Large intestine (tissue), 3 donors: ENCODE measurements around the gene ATP8A2. TPM values are rescaled to one million over a fixed set of nuclear protein-coding genes. Genes with fewer than 3 reads are reported as not detected.
A peak's percentile ranks its signal among the peaks of the same experiment; 100 is the strongest.

Source experiments
- DNase-seq, 2 donors: peaks; one replicate each; pipeline versions ENCODE4 v3.0.0 to v3.0.0-alpha.2; 2013
- H3K27ac ChIP-seq: one replicate; pipeline ENCODE4 v1.5.1; 2013; ENCODE audit warnings: low read length
- H3K27me3 ChIP-seq: 2 replicates; pipeline ENCODE4 v1.6.1; 2013; ENCODE audit warnings: low read length; ENCODE audit not compliant: control insufficient read depth, insufficient read depth
- H3K36me3 ChIP-seq: 2 replicates; pipeline ENCODE4 v1.6.1; 2013; ENCODE audit warnings: low read length; ENCODE audit not compliant: control insufficient read depth, insufficient read depth
- H3K4me1 ChIP-seq: one replicate; pipeline ENCODE4 v1.6.1; 2013; ENCODE audit warnings: low read length; ENCODE audit not compliant: control insufficient read depth, insufficient read depth
- H3K4me3 ChIP-seq: one replicate; pipeline ENCODE4 v1.5.1; 2013; ENCODE audit warnings: low read length
- H3K9me3 ChIP-seq: one replicate; pipeline ENCODE4 v1.6.1; 2013; ENCODE audit warnings: mild to moderate bottlenecking, low read depth, low read length, moderate library complexity; ENCODE audit not compliant: control insufficient read depth
- WGBS: methylation state at CpG from one replicate; pipeline ENCODE4 v1.1.5; 2013; ENCODE audit warnings: low lambda C conversion rate; ENCODE audit not compliant: insufficient coverage; 5-methylcytosine and 5-hydroxymethylcytosine counted together
- polyA plus RNA-seq: library from polyadenylated mRNA; unstranded; fragments of 120-200 nt; gene quantifications from one replicate; pipeline ENCODE4 v1.2.1, GENCODE V29; 2013

The ATP8A2 gene
- polyA plus RNA-seq, 1 donor, result 2.3 TPM

DNA sequence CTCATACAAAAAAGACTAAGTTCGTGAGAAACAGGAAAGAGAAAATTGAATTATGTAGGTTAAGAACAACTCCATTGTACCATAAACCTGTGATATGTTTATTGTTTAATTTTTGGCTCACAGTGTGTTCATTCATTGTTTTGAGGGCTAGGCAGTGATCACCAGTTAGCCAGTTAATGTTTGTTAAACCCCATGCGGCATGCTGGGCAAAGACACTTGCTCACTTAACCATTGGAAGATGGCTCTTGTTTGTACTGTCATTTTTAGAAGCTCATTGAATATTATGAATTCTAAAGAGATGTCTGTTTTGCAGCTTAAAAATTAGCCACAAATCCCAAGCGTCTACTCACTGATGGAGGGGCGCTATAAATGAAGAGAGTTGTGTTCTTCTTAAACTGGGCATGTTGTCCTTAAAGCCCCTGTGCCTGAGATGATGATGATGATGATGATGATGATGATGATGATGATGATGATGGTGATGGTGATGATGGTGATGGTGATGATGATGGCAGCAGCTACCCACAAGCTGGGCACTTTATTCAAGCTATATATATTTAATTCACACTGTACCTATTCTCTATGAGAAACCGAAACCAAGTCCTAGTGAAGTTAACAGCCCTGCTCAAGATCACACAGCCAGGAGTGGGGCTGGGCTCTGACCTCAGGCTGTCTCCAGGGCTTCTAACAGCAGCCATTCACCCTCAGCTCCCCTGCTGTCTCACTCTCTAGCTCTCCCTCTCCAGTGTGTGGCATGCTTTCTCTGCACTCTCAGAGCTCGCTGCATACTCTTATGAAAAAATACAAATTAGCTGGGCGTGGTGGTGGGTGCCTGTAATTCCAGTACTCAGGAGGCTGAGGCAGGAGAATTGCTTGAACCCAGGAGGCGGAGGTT, 510.9 kb downstream of the ATP8A2 start:
- WGBS, result no CpG with 5 or more reads among the region's 8 CpGs
- Histone ChIP-seq H3K36me3 (no peaks in the 10 kb centered on the region), H3K9me3 (no peaks in the 10 kb centered on the region), H3K4me1 (no peaks in the 10 kb centered on the region), H3K27ac (no peak overlapping the region), H3K27me3 (no peaks in the 10 kb centered on the region), H3K4me3 (no peak overlapping the region)
- no peak for DNase-seq

DNA sequence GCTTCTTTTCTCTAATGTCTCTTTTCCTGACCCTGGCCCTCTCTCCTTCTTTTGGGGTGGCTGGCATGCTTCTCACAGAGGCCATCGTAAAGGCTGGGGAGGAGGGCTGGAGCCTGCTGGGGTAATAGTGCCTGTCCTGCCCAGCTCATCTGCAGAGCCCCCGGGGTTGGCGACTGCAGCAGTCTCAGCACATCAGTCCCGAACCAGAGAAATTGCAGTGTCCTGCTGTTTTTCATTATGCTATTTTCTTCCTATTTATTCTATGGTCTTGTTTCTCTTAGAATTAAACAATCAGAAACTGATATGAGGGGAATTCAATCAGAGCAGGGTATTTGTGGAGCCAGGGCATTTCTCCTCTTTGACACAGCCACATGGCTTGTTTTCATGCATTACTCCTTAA, 513.6 kb downstream of the ATP8A2 start:
- Histone ChIP-seq H3K4me1 (no peaks in the 10 kb centered on the region), H3K36me3 (no peaks in the 10 kb centered on the region), H3K27me3 (no peaks in the 10 kb centered on the region), H3K27ac (no peak overlapping the region), H3K9me3 (no peaks in the 10 kb centered on the region), H3K4me3 (no peak overlapping the region)
- WGBS, result no CpG with 5 or more reads among the region's 4 CpGs
- no peak for DNase-seq

DNA sequence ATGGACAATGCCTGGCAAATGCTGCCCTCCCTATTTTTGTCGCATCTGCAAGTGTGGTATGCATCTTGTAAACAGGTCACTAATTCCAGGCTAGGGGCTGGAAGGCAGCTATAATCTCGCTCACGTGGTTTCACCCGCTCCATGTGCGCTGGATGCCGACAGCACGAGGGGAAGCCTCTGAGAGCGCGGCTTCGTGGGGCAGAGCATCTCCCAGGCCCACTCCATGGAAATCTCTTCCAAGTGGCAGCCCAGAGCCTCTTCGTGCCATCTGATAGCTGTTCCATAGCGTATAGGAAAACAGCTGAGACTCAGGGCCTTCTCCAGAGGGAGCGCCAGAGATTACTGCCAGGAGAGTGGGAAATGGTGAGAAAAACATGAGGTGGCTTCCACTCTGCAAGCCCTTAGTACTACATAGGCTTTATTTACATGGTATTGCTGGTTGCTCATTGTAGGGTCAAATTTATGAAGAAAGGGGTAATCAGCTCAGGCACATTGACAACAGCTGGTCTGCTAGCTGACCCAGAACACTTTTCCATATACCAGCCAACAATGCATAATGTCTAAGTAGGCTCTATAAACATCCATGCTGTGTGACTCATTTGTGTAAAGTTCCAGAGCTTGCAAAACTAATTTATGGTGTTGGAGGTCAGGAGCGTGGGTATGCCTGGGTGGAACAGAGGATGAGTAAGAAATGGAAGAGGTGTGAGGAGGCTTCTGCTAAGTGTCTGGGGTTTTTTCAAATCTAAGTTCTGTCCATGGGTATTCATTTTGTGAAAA, 514.9 kb downstream of the ATP8A2 start:
- peak in 1 of 2 donors; percentile 33 for DNase-seq
- no peak overlapping the region for H3K27ac ChIP-seq
- WGBS, result 67% methylated on average over 1 of the region's 14 CpGs
- no peaks in the 10 kb centered on the region for H3K36me3 ChIP-seq
- H3K4me3 ChIP-seq, result no peak overlapping the region
- no peaks in the 10 kb centered on the region for H3K27me3 ChIP-seq
- H3K9me3 ChIP-seq, result no peaks in the 10 kb centered on the region
- H3K4me1 ChIP-seq, result no peaks in the 10 kb centered on the region

DNA sequence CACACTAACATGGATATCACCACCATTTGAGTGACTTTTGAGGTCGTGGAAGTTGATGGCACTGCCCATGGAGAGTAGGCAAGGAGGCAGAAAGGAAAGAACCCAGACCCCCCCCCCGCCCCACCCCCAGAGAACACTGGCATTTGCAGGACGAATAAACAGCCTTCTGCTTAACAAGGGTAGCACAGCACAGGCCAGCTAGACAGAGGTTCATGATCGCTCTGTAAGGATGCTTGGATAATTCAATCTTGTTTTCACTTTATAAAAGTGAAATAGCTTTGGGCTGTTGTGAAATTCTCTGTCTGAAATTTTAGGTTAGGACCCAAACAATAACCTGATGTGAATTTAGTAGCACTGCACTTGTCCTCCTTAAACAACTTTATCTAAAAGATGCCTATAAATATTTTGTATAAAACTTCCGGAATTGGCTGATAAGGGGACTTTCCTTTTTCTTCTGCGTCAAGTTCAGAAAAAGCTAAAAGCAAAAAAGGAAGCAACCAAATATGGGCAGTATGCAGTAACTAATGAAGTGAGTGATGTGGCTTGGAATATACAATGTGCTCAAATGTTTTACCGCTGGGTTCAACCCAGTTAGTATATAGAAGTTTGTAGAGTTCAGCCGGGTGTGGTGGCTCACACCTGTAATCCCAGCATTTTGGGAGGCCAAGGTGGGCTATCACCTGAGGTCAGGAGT, 516.3 kb downstream of the ATP8A2 start:
- H3K9me3 ChIP-seq, result no peaks in the 10 kb centered on the region
- H3K4me3 ChIP-seq, result no peak overlapping the region
- no peaks in the 10 kb centered on the region for H3K27me3 ChIP-seq
- H3K36me3 ChIP-seq, result no peaks in the 10 kb centered on the region
- H3K4me1 ChIP-seq, result no peaks in the 10 kb centered on the region
- WGBS, result no CpG with 5 or more reads among the region's 8 CpGs
- no peak for DNase-seq
- no peak overlapping the region for H3K27ac ChIP-seq

DNA sequence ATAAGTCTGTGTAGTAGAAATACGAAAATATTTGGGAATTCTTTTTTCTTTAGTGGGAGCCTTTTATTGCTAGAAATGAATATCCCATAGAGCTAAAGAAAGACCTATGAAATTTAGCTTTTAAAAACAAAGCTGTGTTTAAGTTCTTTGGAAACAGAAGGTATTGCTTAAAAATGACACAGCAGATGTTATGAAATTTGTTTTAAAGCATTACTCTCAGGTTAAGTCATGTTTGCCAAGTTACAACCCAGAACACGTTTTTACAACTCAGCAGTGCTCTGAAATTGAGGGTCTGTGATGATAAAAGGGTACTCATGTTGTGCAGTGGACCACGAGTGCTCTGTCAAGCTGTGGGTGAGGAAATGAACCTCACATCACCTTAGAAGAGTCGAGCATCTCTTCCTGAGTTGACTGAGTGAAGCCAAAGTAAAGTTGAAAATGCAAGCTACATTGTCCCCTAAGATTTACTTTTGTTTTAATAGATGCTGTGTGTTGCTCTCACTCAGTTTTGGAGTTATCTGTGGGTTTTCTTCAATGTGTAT, 519.0 kb downstream of the ATP8A2 start:
- no peak for DNase-seq
- no peak overlapping the region for H3K27ac ChIP-seq
- H3K9me3 ChIP-seq, result no peaks in the 10 kb centered on the region
- no peaks in the 10 kb centered on the region for H3K4me1 ChIP-seq
- no peaks in the 10 kb centered on the region for H3K36me3 ChIP-seq
- H3K4me3 ChIP-seq, result no peak overlapping the region
- WGBS, result 45% methylated on average over 2 of the region's 4 CpGs
- no peaks in the 10 kb centered on the region for H3K27me3 ChIP-seq

DNA sequence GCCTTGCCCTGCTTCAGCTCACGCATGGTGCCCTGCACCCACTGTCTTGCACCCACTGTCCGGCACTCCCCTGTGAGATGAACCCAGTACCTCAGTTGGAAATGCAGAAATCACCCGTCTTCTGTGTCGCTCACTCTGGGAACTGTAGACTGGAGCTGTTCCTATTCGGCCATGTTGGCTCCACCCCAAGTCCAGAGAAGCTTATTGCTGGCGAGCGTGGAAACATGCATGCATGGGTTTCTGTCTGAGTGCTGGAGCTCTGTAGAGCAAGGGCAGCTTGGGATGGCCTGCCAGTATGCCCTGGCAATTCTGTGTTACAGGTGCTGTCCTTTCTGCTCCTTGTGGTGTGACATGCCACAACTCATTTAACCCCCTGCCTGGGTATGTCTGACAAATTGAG, 527.2 kb downstream of the ATP8A2 start:
- Histone ChIP-seq H3K9me3 (no peaks in the 10 kb centered on the region), H3K27me3 (no peaks in the 10 kb centered on the region), H3K4me3 (no peak overlapping the region), H3K36me3 (no peaks in the 10 kb centered on the region), H3K4me1 (no peaks in the 10 kb centered on the region), H3K27ac (no peak overlapping the region)
- no CpG with 5 or more reads among the region's 7 CpGs for WGBS
- DNase-seq, result no peak

DNA sequence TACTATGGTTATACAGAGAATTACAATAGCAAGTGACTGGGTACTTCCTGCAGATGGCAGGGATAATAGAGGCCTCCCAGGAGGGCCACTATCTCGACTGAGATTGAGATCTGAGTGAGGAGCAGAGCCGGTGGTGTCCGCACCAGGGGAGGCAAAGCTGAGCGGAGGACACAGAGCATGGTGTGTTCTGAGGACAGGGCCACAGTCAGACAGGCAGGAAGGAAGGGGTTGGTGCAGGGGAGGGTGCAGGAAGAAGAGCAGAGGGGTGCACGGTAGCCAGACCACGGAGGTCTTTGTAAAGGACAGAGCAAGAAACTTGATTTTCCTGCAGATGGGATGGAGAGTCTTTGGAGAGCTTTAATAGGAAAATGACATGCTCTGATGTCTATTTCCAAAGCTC, 527.7 kb downstream of the ATP8A2 start:
- Histone ChIP-seq H3K4me1 (no peaks in the 10 kb centered on the region), H3K4me3 (no peak overlapping the region), H3K9me3 (no peaks in the 10 kb centered on the region), H3K27me3 (no peaks in the 10 kb centered on the region), H3K36me3 (no peaks in the 10 kb centered on the region), H3K27ac (no peak overlapping the region)
- 100% methylated on average over 3 of the region's 6 CpGs for WGBS
- DNase-seq, result no peak

DNA sequence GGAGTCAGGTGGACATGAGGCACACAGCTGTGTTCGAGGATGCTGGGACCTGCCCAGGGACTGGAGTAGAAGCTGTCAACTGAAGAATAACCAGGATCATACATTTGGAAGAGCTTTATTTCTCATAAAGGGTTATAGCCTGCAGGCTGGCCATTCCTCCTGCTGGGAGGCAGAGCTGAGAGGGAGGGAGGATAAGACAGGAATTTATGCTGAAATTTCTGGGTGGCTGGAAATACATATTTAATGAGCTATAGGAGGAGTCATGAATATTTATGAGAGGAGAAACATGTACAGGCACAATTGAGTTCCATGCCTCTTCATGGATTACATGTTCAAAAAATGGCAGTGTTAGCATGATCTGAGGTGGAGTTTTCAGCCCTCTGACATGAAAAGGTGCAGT, 528.2 kb downstream of the ATP8A2 start:
- Histone ChIP-seq H3K27me3 (no peaks in the 10 kb centered on the region), H3K4me3 (no peak overlapping the region), H3K36me3 (no peaks in the 10 kb centered on the region), H3K27ac (no peak overlapping the region), H3K9me3 (no peaks in the 10 kb centered on the region), H3K4me1 (no peaks in the 10 kb centered on the region)
- no CpG with 5 or more reads among the region's 1 CpG for WGBS
- DNase-seq, result no peak

DNA sequence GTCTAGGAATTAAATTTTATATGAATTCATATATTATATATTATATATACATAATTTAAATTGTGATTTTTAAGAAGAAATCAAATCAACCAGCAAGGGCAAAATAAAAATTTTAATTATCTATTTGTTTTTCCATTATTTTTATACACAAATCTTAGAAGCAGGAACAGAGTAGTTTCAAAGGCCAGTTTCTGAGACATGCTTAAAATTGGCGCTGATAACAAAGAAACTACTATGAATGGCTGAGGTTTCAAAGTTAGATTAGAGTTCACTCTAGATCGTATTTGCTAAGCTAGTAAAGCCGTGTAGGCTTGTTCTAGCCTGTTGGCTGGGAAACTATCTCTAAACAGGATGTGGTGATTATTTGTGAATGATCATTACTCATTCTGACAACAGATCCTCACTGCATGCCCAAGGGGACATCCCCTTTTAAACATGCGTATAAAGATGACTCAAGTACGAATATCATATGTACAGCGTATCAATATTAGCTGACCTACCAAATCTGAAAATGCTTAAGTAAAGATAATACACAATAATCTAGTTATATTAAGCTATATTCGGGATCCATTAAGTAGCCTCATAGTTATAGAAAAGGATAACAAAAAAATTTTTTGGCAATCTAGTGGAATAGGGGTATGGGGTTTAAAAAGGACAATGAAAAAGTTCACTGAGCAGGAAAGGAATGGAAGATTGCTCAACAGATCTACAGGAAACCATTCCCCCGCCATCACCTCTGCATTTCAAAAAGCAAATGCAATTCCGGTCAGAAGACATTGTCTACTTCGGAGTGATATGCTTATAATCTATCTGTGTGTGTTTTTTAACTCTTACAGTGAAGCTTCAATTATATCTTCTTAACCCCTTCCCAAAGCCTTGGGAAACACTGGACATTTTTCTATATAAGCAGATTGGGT, 529.9 kb downstream of the ATP8A2 start:
- H3K9me3 ChIP-seq, result no peaks in the 10 kb centered on the region
- DNase-seq, result peak; percentile 29 to 76
- 33% methylated on average over 2 of the region's 10 CpGs for WGBS
- H3K27me3 ChIP-seq, result no peaks in the 10 kb centered on the region
- H3K4me1 ChIP-seq, result no peaks in the 10 kb centered on the region
- no peaks in the 10 kb centered on the region for H3K36me3 ChIP-seq
- H3K27ac ChIP-seq, result no peak overlapping the region
- no peak overlapping the region for H3K4me3 ChIP-seq
